ENCODE data around the gene ZMYND8. TPM values are rescaled to one million over a fixed set of nuclear protein-coding genes. Genes with fewer than 3 reads are reported as not detected.
"Not testable (repeated sequence)": the region's sequence is repeated elsewhere in the genome, so short reads cannot be mapped to it uniquely, and the experiment has no call there.

Gene ZMYND8
- total RNA-seq, 1 donor from 2014 or later = 19.2 TPM

- H3K36me3 ChIP-seq (ENCODE audit: control insufficient read depth, insufficient read depth, low read length) = no peaks in the 10 kb centered on the region
- no peak for DNase-seq (ENCODE audit: low read depth)
- TF ChIP-seq, protein P1, sequence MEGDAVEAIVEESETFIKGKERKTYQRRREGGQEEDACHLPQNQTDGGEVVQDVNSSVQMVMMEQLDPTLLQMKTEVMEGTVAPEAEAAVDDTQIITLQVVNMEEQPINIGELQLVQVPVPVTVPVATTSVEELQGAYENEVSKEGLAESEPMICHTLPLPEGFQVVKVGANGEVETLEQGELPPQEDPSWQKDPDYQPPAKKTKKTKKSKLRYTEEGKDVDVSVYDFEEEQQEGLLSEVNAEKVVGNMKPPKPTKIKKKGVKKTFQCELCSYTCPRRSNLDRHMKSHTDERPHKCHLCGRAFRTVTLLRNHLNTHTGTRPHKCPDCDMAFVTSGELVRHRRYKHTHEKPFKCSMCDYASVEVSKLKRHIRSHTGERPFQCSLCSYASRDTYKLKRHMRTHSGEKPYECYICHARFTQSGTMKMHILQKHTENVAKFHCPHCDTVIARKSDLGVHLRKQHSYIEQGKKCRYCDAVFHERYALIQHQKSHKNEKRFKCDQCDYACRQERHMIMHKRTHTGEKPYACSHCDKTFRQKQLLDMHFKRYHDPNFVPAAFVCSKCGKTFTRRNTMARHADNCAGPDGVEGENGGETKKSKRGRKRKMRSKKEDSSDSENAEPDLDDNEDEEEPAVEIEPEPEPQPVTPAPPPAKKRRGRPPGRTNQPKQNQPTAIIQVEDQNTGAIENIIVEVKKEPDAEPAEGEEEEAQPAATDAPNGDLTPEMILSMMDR (IDR thresholded peaks at IDR 0.05; ENCODE audit: insufficient read depth, low read length, poor library complexity, severe bottlenecking) = no peak
- H3K4me3 ChIP-seq (ENCODE audit: low read depth, low read length) = no peak overlapping the region
- H3K27me3 ChIP-seq (ENCODE audit: control insufficient read depth, insufficient read depth, low read length) = no peaks in the 10 kb centered on the region
These were observed 24.0 kb upstream of the ZMYND8 start for GRCh38 chr20:47380481-47380880.

GRCh38 chr20:47379433-47380150 is 23.1 kb upstream of the ZMYND8 start:
- DNase-seq (ENCODE audit: low read depth) = no peak
- H3K27me3 ChIP-seq (ENCODE audit: control insufficient read depth, insufficient read depth, low read length) = no peaks in the 10 kb centered on the region
- H3K4me3 ChIP-seq (ENCODE audit: low read depth, low read length) = no peak overlapping the region
- no peaks in the 10 kb centered on the region for H3K36me3 ChIP-seq (ENCODE audit: control insufficient read depth, insufficient read depth, low read length)
- TF ChIP-seq, protein P1 (IDR thresholded peaks at IDR 0.05; ENCODE audit: insufficient read depth, low read length, poor library complexity, severe bottlenecking) = no peak

- Histone ChIP-seq H3K36me3 (ENCODE audit: control insufficient read depth, insufficient read depth, low read length) (no peaks in the 10 kb centered on the region), H3K27me3 (ENCODE audit: control insufficient read depth, insufficient read depth, low read length) (no peaks in the 10 kb centered on the region), H3K4me3 (ENCODE audit: low read depth, low read length) (no peak overlapping the region)
- TF ChIP-seq, protein P1 (IDR thresholded peaks at IDR 0.05; ENCODE audit: insufficient read depth, low read length, poor library complexity, severe bottlenecking) = no peak
- no peak for DNase-seq (ENCODE audit: low read depth)
These were observed 20.7 kb upstream of the ZMYND8 start for GRCh38 chr20:47377122-47377722.

GRCh38 chr20:47376096-47376643 is 19.7 kb upstream of the ZMYND8 start:
- not testable (repeated sequence) for H3K4me3 ChIP-seq (ENCODE audit: low read depth, low read length); H3K27me3 ChIP-seq (ENCODE audit: control insufficient read depth, insufficient read depth, low read length); DNase-seq (ENCODE audit: low read depth); H3K36me3 ChIP-seq (ENCODE audit: control insufficient read depth, insufficient read depth, low read length)

- not testable (repeated sequence) for H3K36me3 ChIP-seq (ENCODE audit: control insufficient read depth, insufficient read depth, low read length); DNase-seq (ENCODE audit: low read depth); H3K4me3 ChIP-seq (ENCODE audit: low read depth, low read length); H3K27me3 ChIP-seq (ENCODE audit: control insufficient read depth, insufficient read depth, low read length)
These were observed 17.6 kb upstream of the ZMYND8 start for GRCh38 chr20:47374121-47374520.

- no peak overlapping the region for H3K4me3 ChIP-seq (ENCODE audit: low read depth, low read length)
- H3K27me3 ChIP-seq (ENCODE audit: control insufficient read depth, insufficient read depth, low read length) = no peaks in the 10 kb centered on the region
These were observed 16.8 kb upstream of the ZMYND8 start for GRCh38 chr20:47373206-47373733.

More at GRCh38 chr20:47373206-47373733, 16.8 kb upstream of the ZMYND8 start:
- TF ChIP-seq, protein P1 (IDR thresholded peaks at IDR 0.05; ENCODE audit: insufficient read depth, low read length, poor library complexity, severe bottlenecking) = no peak
- DNase-seq (ENCODE audit: low read depth) = no peak
- no peaks in the 10 kb centered on the region for H3K36me3 ChIP-seq (ENCODE audit: control insufficient read depth, insufficient read depth, low read length)

Measured in kidney epithelial cell (primary cell).